Breast epithelium (tissue), 3 donors: ENCODE data around the gene MBIP.

Experiments used
- POLR2A ChIP-seq: fragments of 450-650 bp; IDR thresholded peaks from one replicate; pipeline ENCODE4 v1.6.1; 2016; ENCODE audit warnings: antibody characterized with exemption, mild to moderate bottlenecking, moderate library complexity
- POLR2AphosphoS5 ChIP-seq, 3 donors: sonication (generic); formaldehyde crosslinking; IDR thresholded peaks; one replicate each; pipeline ENCODE4 v1.6.1; 2017; ENCODE audit warnings: antibody characterized with exemption in 3 of 3
- TF ChIP-seq, protein P1 (sequence below), 3 donors: fragments of 450-650 bp; IDR thresholded peaks; one replicate each; pipeline ENCODE4 v1.5.1; 2016 to 2017; ENCODE audit warnings: antibody characterized with exemption in 3 of 3, mild to moderate bottlenecking in 3 of 3, moderate library complexity in 3 of 3

DNA sequence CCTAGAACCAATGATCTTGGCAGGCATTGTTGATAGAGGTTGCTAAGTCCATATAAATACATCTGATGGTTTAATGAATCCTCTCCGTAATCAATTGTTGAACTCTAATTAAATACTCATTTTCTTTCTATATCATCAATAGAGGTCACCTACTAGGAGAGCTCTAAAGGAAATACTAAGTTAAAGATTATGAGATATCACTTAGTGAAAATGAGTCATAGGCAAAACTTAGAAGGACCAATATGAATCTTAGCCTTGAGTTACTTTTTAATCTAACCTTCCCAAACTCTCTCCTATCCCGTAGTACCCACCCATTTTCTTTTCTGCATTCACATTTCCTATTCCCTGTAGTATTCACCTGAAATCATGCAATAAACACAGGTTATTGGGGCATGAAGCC lies 50.2 kb downstream of the MBIP start:
- TF ChIP-seq, protein P1, sequence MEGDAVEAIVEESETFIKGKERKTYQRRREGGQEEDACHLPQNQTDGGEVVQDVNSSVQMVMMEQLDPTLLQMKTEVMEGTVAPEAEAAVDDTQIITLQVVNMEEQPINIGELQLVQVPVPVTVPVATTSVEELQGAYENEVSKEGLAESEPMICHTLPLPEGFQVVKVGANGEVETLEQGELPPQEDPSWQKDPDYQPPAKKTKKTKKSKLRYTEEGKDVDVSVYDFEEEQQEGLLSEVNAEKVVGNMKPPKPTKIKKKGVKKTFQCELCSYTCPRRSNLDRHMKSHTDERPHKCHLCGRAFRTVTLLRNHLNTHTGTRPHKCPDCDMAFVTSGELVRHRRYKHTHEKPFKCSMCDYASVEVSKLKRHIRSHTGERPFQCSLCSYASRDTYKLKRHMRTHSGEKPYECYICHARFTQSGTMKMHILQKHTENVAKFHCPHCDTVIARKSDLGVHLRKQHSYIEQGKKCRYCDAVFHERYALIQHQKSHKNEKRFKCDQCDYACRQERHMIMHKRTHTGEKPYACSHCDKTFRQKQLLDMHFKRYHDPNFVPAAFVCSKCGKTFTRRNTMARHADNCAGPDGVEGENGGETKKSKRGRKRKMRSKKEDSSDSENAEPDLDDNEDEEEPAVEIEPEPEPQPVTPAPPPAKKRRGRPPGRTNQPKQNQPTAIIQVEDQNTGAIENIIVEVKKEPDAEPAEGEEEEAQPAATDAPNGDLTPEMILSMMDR (IDR thresholded peaks at IDR 0.05): no peak
- TF ChIP-seq POLR2A (no peak), POLR2AphosphoS5 (IDR thresholded peaks at IDR 0.05) (no peak)
